Measurements from ENCODE around the gene NEDD4L.

The NEDD4L gene

DNA sequence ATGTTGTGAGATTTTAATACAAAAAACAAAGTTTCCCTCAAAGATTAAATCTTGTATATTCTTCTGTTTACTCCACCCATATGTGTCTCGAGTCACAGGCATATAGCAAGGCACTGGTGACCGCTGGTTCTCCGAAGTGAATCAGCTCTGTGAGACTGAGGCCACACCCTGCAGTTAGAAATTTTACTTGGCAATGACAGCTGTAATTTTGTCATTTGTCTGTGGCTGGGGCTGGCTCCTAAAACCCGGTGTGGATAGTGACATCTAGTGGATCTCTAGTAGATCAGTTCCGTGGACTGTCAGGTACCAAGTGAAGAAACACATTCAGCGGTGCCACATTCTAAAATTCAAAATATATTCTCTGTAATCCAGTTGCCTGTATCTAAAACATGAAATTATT lies 278.0 kb downstream of the NEDD4L start:
- no peak for DNase-seq (ENCODE audit: low spot score)

- no peak for DNase-seq (ENCODE audit: low spot score)
These were observed 278.4 kb downstream of the NEDD4L start for GRCh38 chr18:58322464-58322863.

DNA sequence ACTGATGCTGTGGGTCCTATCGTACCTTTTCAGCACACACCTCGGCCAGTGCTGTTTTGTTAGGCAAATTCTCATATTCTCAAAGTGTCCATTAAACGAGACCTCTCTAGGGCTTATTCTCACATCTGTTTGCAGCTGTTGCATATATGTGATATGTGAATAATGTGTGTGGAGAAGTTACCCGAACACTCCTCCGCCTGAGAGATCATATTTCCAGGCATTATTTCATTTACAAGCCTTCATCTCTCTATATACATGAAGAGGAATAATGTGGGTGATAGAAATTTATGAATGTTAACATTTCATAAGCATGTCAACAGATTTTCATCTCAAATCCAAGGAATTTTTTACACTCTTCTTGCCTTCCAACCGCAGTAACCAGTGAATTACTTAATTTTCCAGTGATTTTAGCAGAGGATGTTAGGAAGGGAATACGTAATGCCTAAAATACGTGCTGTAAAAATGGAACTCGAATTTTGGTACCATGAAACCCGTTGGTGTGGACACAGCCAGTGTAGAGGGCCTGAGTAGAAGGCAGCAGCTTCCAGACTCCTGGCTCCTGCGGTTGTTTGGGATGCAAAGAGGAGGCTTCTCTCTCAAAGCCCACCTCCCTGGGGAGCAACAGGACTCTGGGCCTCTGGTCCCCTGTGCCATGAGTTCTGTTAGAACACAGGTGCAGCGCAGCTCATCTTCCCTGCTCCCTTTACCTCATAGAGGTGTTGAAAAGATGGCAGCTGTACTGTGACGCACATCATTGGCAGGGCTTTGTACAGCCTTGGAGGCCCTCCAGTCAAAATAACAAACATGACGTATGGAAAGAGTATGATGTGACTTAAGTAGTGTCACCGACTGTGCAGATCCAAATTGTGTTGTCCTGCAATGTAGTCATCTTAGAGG lies 280.1 kb downstream of the NEDD4L start:
- no peak for DNase-seq (ENCODE audit: low spot score)

- no peak for DNase-seq (ENCODE audit: low spot score)
These were observed 280.9 kb downstream of the NEDD4L start for GRCh38 chr18:58324824-58325480.

- DNase-seq (ENCODE audit: low spot score) = no peak
These were observed 281.5 kb downstream of the NEDD4L start for GRCh38 chr18:58325494-58325893.

- no peak for DNase-seq (ENCODE audit: low spot score)
These were observed 290.0 kb downstream of the NEDD4L start for GRCh38 chr18:58334061-58334460.

GRCh38 chr18:58335223-58335622 lies 291.2 kb downstream of the NEDD4L start:
- DNase-seq (ENCODE audit: low spot score) = no peak

GRCh38 chr18:58335821-58336220 lies 291.8 kb downstream of the NEDD4L start:
- no peak for DNase-seq (ENCODE audit: low spot score)

- DNase-seq (ENCODE audit: low spot score) = no peak
These were observed 292.6 kb downstream of the NEDD4L start for GRCh38 chr18:58336605-58337004.

- DNase-seq (ENCODE audit: low spot score) = no peak
These were observed 293.3 kb downstream of the NEDD4L start for GRCh38 chr18:58337285-58337684.

- DNase-seq (ENCODE audit: low spot score) = no peak
These were observed 293.7 kb downstream of the NEDD4L start for GRCh38 chr18:58337686-58338085.

GRCh38 chr18:58338141-58338540 lies 294.1 kb downstream of the NEDD4L start:
- no peak for DNase-seq (ENCODE audit: low spot score)

GRCh38 chr18:58338961-58339592 lies 295.1 kb downstream of the NEDD4L start:
- DNase-seq (ENCODE audit: low spot score) = peak; percentile 83

DNA sequence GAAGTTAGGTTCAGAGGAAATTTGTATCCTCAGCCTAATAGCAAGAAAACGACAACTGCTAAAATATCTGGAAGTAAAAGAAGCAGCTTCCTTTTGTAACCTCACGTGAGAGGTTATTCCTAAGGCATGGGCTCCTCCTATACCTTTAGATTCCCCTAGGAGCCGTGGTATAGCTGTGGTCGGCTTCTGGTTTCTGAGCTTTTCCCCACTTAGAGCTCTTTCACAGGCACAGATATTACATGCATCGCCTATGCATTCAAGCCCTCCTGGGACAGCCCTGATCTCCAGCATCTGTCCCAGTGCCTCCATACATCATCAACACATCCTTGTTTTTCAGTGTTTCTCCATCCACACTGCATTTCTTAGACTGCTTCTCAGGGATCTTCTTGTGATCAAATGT lies 295.9 kb downstream of the NEDD4L start:
- DNase-seq (ENCODE audit: low spot score) = no peak

- no peak for DNase-seq (ENCODE audit: low spot score)
These were observed 297.9 kb downstream of the NEDD4L start for GRCh38 chr18:58341916-58342315.

DNA sequence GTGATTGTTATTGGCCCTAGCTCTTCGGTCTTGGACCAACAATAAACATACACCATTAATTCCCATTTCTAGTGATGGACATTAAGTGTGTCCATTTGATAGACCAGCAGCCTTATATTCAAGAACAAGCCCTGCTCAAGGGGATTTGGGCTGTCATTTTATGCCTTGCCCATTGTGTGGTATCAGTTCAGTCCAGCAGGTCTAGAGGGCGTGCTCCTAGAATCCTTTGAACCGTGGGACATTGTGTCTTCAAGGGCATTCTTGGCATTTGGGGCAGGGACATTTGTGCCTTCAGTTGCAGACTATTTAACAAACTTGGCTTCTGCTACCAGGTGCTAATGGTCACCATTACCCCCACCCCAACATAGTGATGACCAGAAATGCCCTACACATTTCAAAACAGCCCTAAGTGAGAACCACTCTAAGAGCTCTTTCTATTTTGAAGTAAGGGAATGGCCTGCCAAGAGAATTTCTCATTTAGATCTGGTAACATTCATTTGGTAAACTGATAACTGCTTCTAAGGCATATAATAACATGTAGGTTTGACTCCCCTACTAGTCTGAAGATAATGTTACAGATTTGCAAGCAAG lies 300.1 kb downstream of the NEDD4L start:
- DNase-seq (ENCODE audit: low spot score) = no peak

DNA sequence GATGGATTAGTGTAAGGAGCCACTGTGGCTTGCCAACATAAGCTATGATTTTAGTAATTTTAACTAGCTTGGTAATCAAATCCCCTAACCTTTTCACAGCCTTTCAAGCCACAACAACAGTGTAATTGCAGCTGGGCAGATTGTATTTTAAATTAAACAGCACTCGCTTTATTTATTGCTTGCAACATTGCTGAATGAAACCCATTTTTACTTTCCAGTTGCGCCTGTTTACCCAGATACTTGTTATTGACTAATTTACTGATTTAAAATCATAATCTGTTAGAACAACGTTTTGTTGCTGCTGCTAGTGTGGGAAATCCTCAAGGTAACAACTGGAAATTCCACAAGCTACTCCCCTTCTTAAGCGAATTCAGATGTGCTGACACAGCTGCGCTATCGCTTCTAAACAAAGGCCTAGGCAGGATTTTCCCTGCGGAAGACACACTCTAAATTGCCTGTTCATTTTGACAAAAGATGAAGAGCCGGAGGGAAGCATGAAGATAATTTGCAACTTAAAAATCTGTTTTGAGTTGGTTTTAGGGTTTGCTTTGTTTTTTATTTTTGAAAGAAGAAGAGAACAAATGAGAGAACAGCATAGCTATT lies 300.9 kb downstream of the NEDD4L start:
- no peak for DNase-seq (ENCODE audit: low spot score)

GRCh38 chr18:58345875-58346274 lies 301.8 kb downstream of the NEDD4L start:
- DNase-seq (ENCODE audit: low spot score) = no peak

DNA sequence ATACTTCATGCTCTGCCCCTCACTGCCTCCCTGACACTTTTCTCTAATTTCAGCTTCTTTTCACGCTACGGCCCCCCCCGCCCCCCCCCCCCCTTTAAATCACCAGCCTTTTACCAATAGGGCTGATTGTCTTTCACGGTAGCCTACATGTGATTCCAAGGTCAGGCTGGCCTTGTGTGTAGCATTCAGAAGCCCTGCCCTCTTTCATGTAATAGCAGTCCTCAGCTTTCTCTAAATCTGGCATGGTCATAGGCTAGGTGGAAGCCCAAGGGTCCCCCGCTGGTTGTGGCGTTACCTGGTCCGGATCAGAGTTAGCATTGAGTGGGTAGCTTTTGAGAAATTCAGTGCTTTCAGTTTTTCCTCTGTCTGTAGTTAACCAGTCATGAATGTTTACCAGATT lies 303.1 kb downstream of the NEDD4L start:
- DNase-seq (ENCODE audit: low spot score) = no peak

DNA sequence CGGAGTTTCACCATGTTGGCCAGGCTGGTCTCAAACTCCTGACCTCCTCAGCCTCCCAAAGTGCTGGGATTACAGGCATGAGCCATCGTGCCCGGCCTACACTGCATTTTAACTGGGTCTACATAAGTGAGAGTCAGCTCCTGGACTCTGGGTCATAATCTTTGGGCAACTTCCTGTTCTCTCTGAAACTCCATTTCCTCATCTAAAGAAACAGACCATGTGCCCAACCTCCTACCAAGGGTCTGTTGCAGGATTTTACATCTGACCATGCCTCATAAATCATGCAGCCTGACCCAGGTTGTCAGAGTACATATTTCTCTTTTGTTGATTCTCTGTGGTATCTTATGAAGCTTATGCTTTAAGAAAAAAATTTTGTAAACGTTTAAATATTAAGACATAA lies 304.5 kb downstream of the NEDD4L start:
- no peak for DNase-seq (ENCODE audit: low spot score)

DNA sequence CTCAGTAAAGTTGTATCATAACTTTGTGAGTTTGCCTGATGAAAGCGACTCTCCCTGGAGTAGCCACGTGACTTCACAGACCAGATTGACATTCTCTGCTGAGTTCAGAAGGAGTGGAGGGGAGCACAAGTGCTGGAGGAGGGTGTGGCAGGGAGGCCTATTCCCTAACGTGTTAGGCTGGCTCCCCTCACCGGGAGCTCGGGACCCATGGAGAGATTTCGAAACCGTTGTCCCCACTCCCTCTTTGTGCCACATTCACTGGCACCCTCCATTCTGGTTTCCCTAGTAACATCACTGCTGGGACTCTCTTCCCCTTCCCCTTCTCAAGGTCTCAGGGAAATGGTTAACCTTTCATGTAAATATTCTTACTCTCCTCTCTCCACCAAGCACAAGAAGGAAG lies 304.9 kb downstream of the NEDD4L start:
- no peak for DNase-seq (ENCODE audit: low spot score)

GRCh38 chr18:58349650-58350049 lies 305.6 kb downstream of the NEDD4L start:
- DNase-seq (ENCODE audit: low spot score) = no peak
